SKM-1 (cell line): Measurements from ENCODE around the gene KCNE2.
A peak's percentile ranks its signal among the peaks of the same experiment; 100 is the strongest.
"Not testable (repeated sequence)": the region's sequence is repeated elsewhere in the genome, so short reads cannot be mapped to it uniquely, and the experiment has no call there.

Experiments
- DNase-seq: peaks from one replicate; lab custom pipeline; 2025; ENCODE audit not compliant: unreplicated experiment; lab: John Stamatoyannopoulos, UW

KCNE2 gene

GRCh38 chr21:34352556-34352955, 11.2 kb upstream of the KCNE2 start:
- DNase-seq: no peak

- DNase-seq: no peak
Observed at GRCh38 chr21:34353182-34353581, 10.6 kb upstream of the KCNE2 start.

- DNase-seq: no peak
Observed at GRCh38 chr21:34354836-34355235, 9.0 kb upstream of the KCNE2 start.

- no peak for DNase-seq
Observed at GRCh38 chr21:34355570-34355969, 8.2 kb upstream of the KCNE2 start.

GRCh38 chr21:34357889-34358288, 5.9 kb upstream of the KCNE2 start:
- DNase-seq: no peak

DNA sequence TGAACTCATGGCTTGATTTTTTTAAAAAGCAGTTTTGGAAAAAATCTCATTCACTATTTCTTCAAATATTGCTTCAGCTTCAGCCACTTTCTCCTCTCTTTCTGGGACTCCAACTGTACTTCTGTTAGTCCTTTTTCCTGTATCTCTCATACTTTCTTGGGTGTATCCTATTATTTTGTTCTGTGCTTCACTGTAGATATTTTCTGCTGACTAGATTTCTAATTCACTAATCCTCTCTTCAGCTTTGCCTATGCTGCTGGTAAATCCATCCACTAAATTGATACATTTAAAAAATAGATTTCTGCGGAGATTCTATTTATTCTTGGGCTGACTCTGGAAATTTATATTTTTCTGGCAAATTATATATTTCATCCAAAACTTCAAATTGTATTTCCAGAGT, 4.9 kb upstream of the KCNE2 start:
- DNase-seq: no peak

DNA sequence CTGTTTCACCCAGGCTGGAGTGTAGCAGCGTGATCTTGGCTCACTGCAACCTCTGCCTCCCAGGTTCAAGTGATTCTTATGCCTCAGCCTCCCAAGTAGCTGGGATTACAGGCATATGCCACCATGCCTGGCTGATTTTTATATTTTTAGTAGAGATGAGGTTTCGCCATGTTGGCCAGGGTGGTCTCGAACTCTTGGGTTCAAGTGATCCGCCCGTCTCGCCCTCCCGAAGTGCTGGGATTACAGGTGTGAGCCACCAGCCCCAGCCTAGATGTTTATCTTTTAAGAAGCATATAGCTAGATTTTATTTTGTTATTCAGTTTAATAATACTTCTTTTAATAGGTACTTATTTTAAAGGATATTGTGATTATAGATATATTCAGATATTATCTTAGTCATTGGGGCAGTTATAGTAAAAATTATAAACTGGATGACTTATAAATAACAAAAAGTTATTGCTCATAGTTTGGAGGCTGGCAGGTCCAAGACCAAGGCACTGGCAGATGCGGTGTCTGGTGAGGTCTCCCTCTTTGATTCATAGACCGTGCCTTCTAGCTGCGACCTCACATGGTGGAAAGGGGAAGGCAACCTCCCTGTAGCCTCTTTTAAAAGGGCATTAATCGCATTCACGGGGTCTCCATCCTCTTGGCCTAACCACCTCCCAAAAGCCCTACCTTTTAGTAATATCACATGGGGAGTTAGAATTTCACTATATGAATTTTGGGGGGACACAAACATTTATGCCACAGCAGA, 3.1 kb upstream of the KCNE2 start:
- no peak for DNase-seq

GRCh38 chr21:34362136-34362444, 1.7 kb upstream of the KCNE2 start:
- DNase-seq: no peak

- no peak for DNase-seq
Observed at GRCh38 chr21:34362670-34363069, 1.1 kb upstream of the KCNE2 start.

DNA sequence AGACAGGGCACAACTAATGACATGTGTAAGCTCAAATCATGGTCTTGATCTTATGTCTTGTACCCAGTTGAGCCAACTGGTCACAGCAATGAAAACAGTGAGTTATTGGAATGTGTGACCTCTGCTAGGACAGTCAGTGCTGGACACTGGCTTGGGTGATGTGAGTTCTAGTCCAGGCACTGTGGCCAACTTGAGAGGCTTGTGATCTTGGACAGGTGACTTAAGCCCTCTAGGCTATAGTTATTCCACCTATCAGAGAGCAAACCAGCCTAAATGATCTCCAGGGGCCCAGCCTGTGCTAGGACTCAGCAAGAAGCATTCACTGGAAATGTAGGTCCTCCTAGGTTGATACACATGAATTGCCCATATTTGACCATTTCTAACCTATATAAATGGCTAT, 1.1 kb downstream of the KCNE2 start:
- no peak for DNase-seq

DNA sequence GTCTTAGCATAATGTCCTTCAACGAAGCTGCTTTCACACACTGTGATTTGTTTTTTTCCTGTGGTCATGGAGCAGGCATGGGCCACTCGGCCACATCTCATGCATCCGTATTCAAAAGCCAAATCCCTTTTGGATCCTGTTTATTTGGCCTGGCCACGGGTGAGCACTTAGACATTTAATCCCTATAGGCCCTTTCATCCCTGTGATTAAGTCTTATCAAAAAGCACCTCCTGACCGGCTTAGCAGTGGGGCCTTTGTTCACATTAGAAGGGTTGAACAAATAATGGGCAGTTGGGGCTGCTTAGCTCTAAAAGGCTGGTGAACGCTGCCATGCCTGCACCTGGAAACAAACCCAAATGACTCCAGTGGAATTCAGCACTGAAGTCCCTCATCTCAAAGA, 2.0 kb downstream of the KCNE2 start:
- DNase-seq: no peak

DNA sequence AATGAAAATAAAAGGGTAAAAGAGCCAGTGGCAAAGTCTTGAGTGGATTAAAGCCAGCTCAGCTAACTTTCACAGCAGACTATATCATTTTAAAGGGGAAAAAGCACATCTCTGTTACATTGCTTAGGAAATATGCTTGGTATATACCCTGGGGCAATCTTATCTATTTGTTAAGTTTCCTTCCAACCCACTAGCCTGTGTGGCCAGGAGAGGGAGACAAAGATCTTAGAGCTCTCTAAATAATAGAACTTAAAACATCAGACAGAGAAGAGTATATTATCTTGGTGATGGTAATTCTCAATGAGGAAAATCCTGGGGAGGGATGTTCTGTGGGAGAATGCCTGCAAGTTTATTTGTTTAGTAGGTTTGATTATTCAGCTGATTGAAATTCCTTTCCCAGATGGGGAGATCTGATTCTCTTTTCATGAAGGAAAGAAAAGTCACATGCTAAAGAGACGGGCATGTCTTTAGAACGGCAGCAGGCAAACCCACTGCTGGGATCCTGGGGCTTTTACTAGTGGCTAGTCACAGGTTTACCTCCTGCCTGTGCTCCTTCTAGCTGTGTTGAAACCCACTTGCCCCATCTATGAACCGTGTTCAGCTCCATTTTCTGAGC, 3.6 kb downstream of the KCNE2 start:
- peak; percentile 21 for DNase-seq

GRCh38 chr21:34369741-34370140, 5.9 kb downstream of the KCNE2 start:
- DNase-seq: no peak

- DNase-seq: no peak
Observed at GRCh38 chr21:34372321-34372720, 8.5 kb downstream of the KCNE2 start.

GRCh38 chr21:34374462-34374861, 10.7 kb downstream of the KCNE2 start:
- DNase-seq: not testable (repeated sequence)

DNA sequence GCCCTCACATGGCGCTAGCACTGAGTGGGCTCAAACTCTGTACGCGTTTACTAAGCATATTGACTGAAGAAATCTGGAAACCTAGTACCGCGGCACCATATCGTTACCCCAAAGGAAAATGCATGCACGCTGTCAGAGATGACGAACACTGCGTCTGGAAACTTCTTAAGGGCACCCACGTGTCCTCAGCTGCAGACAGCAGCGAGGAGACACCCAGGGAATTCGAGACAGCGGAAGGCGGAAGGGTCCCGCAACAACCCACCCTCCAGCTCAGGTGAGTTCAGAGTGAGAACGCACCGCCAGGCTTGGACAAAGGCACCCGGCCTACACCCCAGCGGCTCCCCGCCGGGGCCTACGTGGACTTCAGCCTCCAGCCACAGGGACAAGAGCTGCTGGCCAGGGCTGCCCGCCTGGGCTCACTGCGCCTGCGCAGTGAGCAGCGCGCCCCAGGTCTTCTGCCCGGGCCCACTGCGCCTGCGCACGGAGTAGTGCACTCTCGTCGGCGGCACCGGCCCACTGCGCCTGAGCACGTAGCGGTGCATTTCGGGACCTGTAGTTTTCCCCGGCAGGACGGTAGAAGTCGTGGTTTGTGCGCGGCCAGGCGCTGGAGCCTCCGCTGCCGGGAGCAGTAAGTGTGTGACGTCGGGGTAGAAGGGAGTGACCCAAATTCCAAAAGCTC, 11.3 kb downstream of the KCNE2 start, which contains the start of gene SMIM11:
SMIM11 (plus strand) TSS at position 568 of the 679 bp plus-strand sequence. CDS start 3,998 bp downstream, outside the sequence.
- not testable (repeated sequence) for DNase-seq

GRCh38 chr21:34375619-34375972, 11.8 kb downstream of the KCNE2 start:
- not testable (repeated sequence) for DNase-seq

- not testable (repeated sequence) for DNase-seq
Observed at GRCh38 chr21:34383138-34383537, 19.3 kb downstream of the KCNE2 start.

GRCh38 chr21:34383724-34384415, 20.1 kb downstream of the KCNE2 start:
- not testable (repeated sequence) for DNase-seq

- DNase-seq: not testable (repeated sequence)
Observed at GRCh38 chr21:34400522-34400921, 36.7 kb downstream of the KCNE2 start.

GRCh38 chr21:34404742-34405141, 40.9 kb downstream of the KCNE2 start:
- not testable (repeated sequence) for DNase-seq

DNA sequence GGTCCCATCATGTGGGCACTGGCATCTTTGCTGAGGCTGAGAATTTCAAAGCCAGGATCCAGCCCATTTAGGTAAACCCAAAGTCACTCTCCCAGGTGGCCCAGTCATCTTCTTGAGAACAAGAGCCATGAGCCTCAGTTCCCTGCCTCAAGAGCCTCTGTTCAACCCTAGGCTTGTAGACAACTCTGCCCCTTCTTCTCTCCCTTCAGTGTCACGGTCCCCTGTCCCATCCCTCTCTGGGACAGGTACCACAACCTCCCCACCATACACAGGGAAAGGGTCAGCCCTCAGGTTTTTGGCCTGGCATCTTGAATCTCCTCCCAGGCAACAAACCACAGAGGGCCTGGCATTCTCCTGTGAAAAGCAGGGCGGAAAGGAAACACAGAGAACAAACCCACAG, 41.9 kb downstream of the KCNE2 start:
- not testable (repeated sequence) for DNase-seq
